Loucy (cell line): ENCODE data around the gene ERCC6L2.

ENCODE experiments used
- EZH2phosphoT487 ChIP-seq: fragments of 200-600 bp; IDR thresholded peaks from 2 replicates; pipeline ENCODE4 v1.6.1; 2018; ENCODE audit warnings: antibody characterized with exemption, mild to moderate bottlenecking, moderate library complexity, borderline replicate concordance
- TF ChIP-seq, protein P1 (sequence below): fragments of 200-600 bp; sonication (generic); conservative IDR thresholded peaks from 2 replicates; pipeline ENCODE4 v1.5.1; 2014; ENCODE audit warnings: mild to moderate bottlenecking, antibody characterized with exemption, low read length

DNA sequence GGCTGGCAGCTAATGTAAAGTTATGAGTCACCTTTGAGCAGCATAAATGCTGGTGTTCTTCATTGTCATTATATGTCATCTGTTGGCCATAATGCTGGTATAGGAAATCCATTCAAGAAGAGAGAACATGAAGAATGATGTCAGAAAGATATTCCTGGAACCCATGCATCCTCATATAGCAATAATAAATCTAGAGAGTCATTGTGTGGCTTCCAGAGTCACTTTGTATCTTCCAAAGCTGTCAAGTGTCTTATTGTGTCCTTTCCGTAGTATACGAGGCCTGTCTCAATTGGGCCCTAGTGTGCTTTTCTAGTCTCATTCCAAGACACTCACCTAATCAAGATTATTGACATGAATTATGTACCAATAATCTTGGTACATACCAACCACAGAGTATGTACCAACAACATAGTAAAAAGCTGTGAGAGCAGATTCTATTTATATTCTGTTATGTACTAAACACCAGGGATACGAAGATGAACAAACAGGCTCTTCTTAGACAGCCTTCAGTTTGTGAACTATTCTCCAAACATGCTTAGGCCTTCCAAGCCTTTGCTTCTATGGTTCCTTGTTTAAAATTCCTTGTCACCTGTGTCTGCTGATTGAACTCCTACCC is 110.1 kb downstream of the ERCC6L2 start:
- TF ChIP-seq, protein P1, sequence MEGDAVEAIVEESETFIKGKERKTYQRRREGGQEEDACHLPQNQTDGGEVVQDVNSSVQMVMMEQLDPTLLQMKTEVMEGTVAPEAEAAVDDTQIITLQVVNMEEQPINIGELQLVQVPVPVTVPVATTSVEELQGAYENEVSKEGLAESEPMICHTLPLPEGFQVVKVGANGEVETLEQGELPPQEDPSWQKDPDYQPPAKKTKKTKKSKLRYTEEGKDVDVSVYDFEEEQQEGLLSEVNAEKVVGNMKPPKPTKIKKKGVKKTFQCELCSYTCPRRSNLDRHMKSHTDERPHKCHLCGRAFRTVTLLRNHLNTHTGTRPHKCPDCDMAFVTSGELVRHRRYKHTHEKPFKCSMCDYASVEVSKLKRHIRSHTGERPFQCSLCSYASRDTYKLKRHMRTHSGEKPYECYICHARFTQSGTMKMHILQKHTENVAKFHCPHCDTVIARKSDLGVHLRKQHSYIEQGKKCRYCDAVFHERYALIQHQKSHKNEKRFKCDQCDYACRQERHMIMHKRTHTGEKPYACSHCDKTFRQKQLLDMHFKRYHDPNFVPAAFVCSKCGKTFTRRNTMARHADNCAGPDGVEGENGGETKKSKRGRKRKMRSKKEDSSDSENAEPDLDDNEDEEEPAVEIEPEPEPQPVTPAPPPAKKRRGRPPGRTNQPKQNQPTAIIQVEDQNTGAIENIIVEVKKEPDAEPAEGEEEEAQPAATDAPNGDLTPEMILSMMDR = no peak
- no peak for TF ChIP-seq EZH2phosphoT487
